Suprapubic skin (tissue), 4 donors: ENCODE results near the gene POLR2J. TPM values are rescaled to one million over a fixed set of nuclear protein-coding genes. Genes with fewer than 3 reads are reported as not detected.
"Not testable (repeated sequence)": the region's sequence is repeated elsewhere in the genome, so short reads cannot be mapped to it uniquely, and the experiment has no call there.

Experiments
- DNase-seq, 2 donors: peaks; one replicate each; pipeline ENCODE4 v3.0.0-alpha.2; 2019; ENCODE audit warnings: low spot score in 2 of 2
- H3K27ac ChIP-seq: fragments of 200-600 bp; sonication (generic); one replicate; pipeline ENCODE4 v1.5.1; 2019
- H3K27me3 ChIP-seq: fragments of 200-600 bp; sonication (generic); one replicate; pipeline ENCODE4 v1.5.1; 2019
- H3K36me3 ChIP-seq: fragments of 200-600 bp; sonication (generic); one replicate; pipeline ENCODE4 v1.5.1; 2019
- H3K4me1 ChIP-seq: fragments of 200-600 bp; sonication (generic); one replicate; pipeline ENCODE4 v1.5.1; 2019
- H3K4me3 ChIP-seq: fragments of 200-600 bp; sonication (generic); one replicate; pipeline ENCODE4 v1.5.1; 2019; ENCODE audit warnings: mild to moderate bottlenecking
- H3K9me3 ChIP-seq: fragments of 200-600 bp; sonication (generic); one replicate; pipeline ENCODE4 v1.5.1; 2019
- CTCF ChIP-seq, 2 donors: fragments of 200-600 bp in 1 of 2; fragments of 450-650 bp in 1 of 2; sonication (generic) in 1 of 2; IDR thresholded peaks; one replicate each; pipeline ENCODE4 v1.5.1; 2016 to 2019; ENCODE audit warnings: antibody characterized with exemption in 2 of 2, mild to moderate bottlenecking in 1 of 2, moderate library complexity in 1 of 2
- WGBS: methylation state at CpG from one replicate; pipeline ENCODE4 v1.1.5; 2018; 5-methylcytosine and 5-hydroxymethylcytosine counted together
- total RNA-seq, 4 donors: library from RNA; depleted of rRNA; stranded (reverse); fragments of >200 nt; gene quantifications; one replicate each; pipeline ENCODE4 v1.1.0, GENCODE V29; 2016

Gene POLR2J
- total RNA-seq, result 10 to 100 TPM in 3 of 4 donors, 1 to 10 TPM in 1; 9.5 to 29.0 (median 19.3) TPM

DNA sequence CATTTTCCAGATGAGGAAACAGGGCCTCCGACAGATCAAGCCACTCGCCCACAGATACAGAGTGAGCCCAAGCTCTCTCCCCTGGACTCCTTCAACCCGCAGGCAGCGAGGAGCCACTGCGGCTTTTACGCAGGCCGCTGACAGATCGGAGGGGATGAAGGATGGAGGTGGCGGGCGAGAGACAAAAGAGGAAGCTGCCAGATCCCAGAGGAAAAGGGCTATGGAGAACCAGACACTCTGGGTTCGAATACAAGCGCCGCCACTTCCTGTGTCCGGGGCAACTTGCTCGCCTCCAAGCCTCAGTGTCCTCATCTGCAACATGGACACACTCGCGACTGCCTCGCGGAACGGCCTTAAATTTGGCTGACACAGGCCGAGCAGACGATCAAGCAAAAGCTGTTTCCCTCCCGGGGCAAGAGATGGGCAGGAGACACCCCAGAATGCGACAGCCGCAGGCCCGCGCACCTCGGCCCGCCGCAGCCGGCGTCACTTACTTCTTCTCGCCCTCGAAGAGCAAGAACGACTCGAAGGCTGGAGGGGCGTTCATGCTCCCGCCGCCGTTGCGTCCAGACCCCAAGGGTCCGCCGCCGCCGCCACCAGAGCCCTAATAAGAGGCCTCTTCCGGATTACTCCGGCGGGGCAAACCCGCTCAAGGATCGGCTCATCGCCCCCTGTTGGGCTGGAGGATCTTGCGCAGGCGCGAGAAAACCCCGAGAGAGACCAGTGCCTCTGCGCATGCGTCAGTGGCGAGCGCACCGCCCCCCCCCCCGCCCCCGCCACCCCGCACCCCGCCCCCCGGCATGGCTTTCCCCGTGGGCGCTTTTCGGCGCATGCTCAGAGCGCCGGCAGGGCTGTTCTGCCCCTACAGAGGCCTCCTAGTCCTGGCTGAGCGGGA lies at the start of gene POLR2J:
Gene POLR2J (minus strand): TSS at position 609 of the 895 bp plus-strand sequence. CDS start 62 bp downstream, at position 547.
- 2% methylated on average over 7 of the region's 72 CpGs for WGBS
- not testable (repeated sequence) for H3K4me1 ChIP-seq, H3K27me3 ChIP-seq, H3K9me3 ChIP-seq, H3K27ac ChIP-seq
- DNase-seq, result peak; percentile 76 to 95
- peak within 1 kb of the TSS; percentile 56 for H3K4me3 ChIP-seq
- H3K36me3 ChIP-seq, result peaks cover 15% of the 10 kb centered on the region
- peak in 1 of 2 donors; percentile 68 for TF ChIP-seq CTCF (IDR thresholded peaks at IDR 0.05)

DNA sequence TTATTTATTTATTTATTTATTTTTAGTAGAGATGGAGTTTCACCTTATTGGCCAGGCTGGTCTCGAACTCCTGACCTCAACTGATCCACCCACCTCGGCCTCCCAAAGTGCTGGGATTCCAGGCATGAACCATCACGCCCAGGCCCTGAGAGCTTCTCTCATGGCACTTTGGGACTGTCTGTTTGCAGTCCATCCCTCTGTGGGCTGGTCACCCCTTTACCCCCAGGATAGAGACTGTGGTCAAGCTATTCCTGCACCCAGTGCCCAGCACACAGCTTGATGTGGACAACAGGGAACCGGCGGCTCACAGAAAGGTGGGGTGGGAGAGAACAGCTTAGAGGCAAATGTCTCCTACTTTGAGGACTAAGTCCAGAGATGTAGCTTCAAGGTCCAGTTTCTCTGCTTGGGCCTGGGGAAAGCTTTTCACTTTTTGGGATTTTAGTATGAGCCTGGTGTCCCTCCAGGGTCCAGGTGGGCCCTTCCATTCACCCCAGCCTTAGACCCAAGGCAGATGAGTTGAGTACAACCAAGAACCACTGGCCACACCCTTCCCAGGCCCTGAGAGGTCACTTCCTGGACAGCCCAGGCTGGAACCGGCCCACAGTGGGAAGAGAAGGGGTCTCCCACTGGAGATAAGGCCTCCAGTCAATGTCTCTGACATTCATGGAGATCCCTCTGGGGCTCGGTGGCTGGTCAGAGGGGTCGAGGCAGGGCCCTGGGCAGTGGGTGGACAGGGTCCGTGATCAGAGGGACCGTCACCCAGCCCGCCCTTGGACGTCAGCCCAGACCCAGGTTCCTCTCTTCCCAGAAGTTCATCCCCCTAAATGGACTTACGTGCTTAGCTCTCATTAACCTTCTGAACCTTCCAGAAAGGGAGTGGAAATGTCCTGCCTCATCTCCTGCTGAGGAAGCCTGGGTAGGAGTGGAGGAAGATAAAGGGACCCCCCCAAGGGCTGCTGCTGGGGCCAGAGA lies 49.4 kb upstream of the POLR2J start:
- DNase-seq, result peak in 1 of 2 donors; percentile 45
- H3K27me3 ChIP-seq, H3K27ac ChIP-seq, H3K36me3 ChIP-seq, H3K9me3 ChIP-seq, H3K4me1 ChIP-seq, H3K4me3 ChIP-seq: not testable (repeated sequence)
- no CpG with 5 or more reads among the region's 13 CpGs for whole genome bisulfite sequencing

DNA sequence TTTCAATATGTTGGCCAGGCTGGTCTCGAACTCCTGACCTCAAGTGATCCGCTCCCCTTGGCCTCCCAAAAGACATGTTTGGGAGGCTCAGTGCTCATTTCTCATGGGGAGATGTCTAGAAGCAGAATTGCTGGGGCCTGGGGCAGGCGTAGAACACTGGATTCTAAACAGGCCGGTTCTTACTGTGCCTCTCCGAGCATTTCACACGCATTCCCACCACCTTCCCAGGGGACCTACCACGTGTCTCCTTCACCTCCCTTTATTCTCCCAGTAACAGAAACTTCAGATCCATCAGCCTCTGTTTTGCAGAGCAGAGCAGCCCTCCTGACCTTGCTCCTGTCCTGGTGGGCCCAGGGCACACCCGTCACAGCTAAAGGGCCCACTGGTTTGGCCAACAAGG lies 48.5 kb upstream of the POLR2J start:
- not testable (repeated sequence) for H3K36me3 ChIP-seq, H3K9me3 ChIP-seq, H3K27ac ChIP-seq, H3K4me1 ChIP-seq, DNase-seq, H3K4me3 ChIP-seq, H3K27me3 ChIP-seq
- no CpG with 5 or more reads among the region's 8 CpGs for WGBS

DNA sequence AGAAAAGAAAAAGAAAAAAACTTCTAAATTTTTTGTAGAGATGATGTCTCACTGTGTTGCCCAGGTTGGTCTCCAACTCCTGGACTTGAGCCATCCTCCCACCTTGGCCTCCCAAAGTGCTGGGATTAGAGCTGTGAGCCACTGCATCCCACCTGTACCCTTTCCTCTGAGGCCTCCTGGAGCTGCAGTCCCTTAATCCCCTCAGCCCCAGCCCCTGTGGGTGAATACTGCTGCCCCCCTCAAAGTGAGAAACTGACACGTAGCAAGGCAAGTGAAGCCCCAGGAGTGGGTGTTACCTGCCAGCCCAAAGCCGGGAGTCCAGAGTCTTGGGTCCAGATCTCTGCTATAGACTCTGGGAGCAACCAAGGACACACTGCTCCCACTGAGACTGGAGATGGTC lies 46.1 kb upstream of the POLR2J start:
- H3K36me3 ChIP-seq, H3K9me3 ChIP-seq, H3K4me1 ChIP-seq, H3K27me3 ChIP-seq, H3K27ac ChIP-seq, H3K4me3 ChIP-seq: not testable (repeated sequence)
- WGBS, result 83% methylated on average over 1 of the region's 2 CpGs
- DNase-seq, result peak; percentile 41 to 74

- DNase-seq, H3K27ac ChIP-seq, H3K36me3 ChIP-seq: not testable (repeated sequence)
These were observed 42.1 kb upstream of the POLR2J start for GRCh38 chr7:102520797-102521196.

GRCh38 chr7:102517550-102518147 lies 38.9 kb upstream of the POLR2J start, which contains the start of gene RASA4B:
TSS of gene RASA4B (minus strand) at chr7:102517777. CDS start at chr7:102517710, 67 bp downstream.
- not testable (repeated sequence) for H3K9me3 ChIP-seq, H3K27ac ChIP-seq, H3K27me3 ChIP-seq, H3K36me3 ChIP-seq, H3K4me1 ChIP-seq
- no CpG with 5 or more reads among the region's 61 CpGs for WGBS
- peak within 1 kb of the TSS; percentile 31 for H3K4me3 ChIP-seq
- peak in 1 of 2 donors; percentile 46 for DNase-seq

More at GRCh38 chr7:102520797-102521196, 42.1 kb upstream of the POLR2J start:
- not testable (repeated sequence) for H3K9me3 ChIP-seq, H3K27me3 ChIP-seq, H3K4me1 ChIP-seq, H3K4me3 ChIP-seq
- no CpG with 5 or more reads among the region's 5 CpGs for WGBS

DNA sequence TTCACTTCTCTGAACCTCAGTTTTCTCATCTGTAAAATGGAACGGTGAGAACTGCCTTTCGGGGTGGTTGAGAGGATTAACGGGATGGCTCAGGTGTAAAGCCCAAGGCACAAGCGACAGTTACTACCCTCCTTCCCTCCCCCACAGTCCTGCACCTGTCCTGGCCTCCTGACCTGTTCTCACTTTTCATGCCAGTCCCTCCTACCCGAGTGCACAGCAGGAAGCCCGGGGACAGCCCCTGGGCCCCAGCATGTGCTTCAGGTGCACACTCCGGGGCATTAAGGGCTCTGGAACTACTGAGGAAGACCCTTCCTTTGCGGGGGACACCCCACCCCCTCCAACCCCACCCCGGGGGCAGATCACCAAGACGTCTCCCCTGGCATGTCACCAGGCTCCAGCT lies 38.2 kb upstream of the POLR2J start:
- not testable (repeated sequence) for H3K9me3 ChIP-seq, H3K27ac ChIP-seq, H3K4me1 ChIP-seq, H3K4me3 ChIP-seq, H3K36me3 ChIP-seq, H3K27me3 ChIP-seq, DNase-seq
- no CpG with 5 or more reads among the region's 10 CpGs for WGBS

DNA sequence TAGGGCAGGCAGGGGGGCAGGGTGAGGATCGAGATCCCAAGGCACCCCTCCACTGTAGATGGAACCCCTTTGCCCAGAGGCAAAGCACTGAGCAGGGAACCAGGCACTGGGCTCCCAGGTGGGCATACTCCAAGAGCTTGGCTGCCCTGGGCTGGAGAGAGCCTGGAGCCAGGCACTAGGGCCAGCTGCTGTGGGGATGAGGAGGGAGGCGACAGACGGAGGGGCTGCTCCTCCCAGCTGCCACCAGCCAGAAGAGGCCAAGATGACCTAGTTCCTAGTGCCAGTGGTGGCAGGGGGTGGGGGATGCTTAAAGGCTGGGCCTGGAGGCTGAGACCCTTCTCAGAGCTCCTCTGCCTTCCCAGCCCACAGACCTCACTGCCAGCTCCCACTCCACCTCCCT lies 37.2 kb upstream of the POLR2J start:
- WGBS, result no CpG with 5 or more reads among the region's 3 CpGs
- not testable (repeated sequence) for DNase-seq, H3K4me1 ChIP-seq, H3K27me3 ChIP-seq, H3K9me3 ChIP-seq, H3K27ac ChIP-seq, H3K4me3 ChIP-seq, H3K36me3 ChIP-seq

DNA sequence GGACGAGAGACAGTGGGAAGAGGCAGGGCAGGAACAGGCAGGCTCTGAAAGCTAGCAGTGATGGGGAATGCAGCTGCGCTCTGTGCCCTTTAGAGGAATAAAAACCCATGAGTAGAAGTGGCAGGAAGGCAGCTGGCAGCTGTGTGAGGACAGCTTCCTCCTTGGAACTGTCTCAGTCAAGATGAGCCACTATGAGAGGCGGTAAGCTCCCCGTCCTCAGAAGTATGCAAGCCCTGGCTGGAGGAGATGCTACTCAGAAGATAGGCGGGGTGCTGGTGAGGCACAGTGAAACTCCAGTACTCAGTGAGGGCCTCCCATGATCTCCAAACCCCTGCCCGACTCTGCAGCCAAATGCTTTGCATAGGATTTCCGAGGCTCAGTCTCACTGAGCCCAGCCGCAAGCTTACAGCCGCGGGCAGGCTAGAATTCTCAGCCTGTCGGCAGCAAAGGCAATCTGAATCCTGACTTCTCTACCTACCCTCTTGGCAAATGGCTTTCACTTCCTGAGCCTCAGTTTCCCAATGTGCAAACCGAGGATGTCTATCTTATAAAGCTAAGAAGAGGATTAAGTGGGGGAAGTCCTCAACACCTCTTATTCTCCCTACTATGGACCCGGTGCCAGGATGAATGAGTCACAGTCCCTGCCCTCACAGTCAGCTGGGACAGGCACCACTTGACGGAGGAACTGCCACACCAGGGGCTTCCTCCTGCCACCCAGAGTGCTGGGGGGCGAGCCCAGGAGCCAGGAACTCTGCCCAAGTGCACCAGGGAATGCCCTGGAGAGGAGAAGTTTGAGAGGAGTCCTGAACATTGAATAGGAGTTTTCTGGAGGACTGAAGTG lies 36.4 kb upstream of the POLR2J start:
- H3K36me3 ChIP-seq, DNase-seq, H3K27me3 ChIP-seq, H3K9me3 ChIP-seq, H3K4me1 ChIP-seq, H3K27ac ChIP-seq, H3K4me3 ChIP-seq: not testable (repeated sequence)
- no CpG with 5 or more reads among the region's 15 CpGs for WGBS

GRCh38 chr7:102512642-102513221 lies 34.0 kb upstream of the POLR2J start:
- not testable (repeated sequence) for H3K27ac ChIP-seq, H3K9me3 ChIP-seq, H3K4me1 ChIP-seq, H3K27me3 ChIP-seq, H3K4me3 ChIP-seq, H3K36me3 ChIP-seq
- 21% methylated on average over 5 of the region's 5 CpGs for WGBS
- peak in 1 of 2 donors; percentile 61 for DNase-seq

DNA sequence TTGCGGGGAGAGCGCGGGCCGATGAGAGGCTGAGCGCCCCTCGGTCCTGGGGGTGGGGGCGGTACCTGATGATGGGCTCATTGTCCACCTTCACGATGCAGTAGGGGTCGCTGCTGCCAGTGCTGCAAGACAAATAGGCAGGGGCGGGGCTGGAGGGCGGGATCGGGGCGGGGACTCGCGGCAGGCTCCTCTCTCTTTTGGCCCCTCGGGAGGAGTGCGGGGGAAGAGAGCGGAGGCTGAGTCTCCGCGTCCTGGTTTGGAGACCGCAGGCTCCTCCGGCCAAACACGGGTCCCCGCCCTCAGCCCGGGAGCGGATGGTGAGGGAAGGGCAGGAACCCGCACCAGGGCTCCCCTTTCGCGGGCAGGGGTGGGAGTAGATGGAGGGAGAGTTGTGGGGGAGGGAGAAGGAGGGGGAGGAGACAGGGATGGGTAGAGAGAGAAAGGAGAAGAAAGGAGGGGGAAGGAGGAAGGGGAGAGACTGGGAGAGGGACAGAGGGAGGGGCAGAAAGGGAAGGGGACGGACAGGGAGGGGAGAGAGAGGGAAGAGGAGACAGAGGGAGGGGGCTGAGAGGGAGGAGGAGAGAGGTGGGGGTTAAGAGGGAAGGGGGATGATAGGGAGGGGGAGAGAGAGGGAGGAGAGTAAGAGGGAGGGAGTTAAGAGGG lies 33.3 kb upstream of the POLR2J start:
- not testable (repeated sequence) for H3K36me3 ChIP-seq, H3K27ac ChIP-seq, DNase-seq, H3K4me3 ChIP-seq, H3K27me3 ChIP-seq, H3K9me3 ChIP-seq, H3K4me1 ChIP-seq
- WGBS, result no CpG with 5 or more reads among the region's 30 CpGs
